BLaER1 treated with 17β-estradiol and CSF1 and Interleukin-3, amounts not matched to agents 10 nM and 100 nM (cell line): Measurements from ENCODE around the gene COL4A5.

ENCODE experiments used
- H3K27ac ChIP-seq, 11 experiments: shearing (Covaris generic); formaldehyde crosslinking; 2 replicates each; pipeline ENCODE4 v1.8.1; 2022
- H3K27me3 ChIP-seq, 11 experiments: shearing (Covaris generic); formaldehyde crosslinking; 2 replicates each; pipeline ENCODE4 v1.8.1; 2022
- H3K36me3 ChIP-seq, 11 experiments: shearing (Covaris generic); formaldehyde crosslinking; 2 replicates each; pipeline ENCODE4 v1.8.1; 2022
- H3K4me1 ChIP-seq, 10 experiments: shearing (Covaris generic); formaldehyde crosslinking; 2 replicates each; pipeline ENCODE4 v1.8.1; 2022
- H3K4me2 ChIP-seq, 11 experiments: shearing (Covaris generic); formaldehyde crosslinking; 2 replicates each; pipeline ENCODE4 v1.8.1; 2022
- H3K4me3 ChIP-seq, 10 experiments: shearing (Covaris generic); formaldehyde crosslinking; 2 replicates each; pipeline ENCODE4 v1.8.1; 2022
- H3K9ac ChIP-seq, 11 experiments: shearing (Covaris generic); formaldehyde crosslinking; 2 replicates each; pipeline ENCODE4 v1.8.1; 2022
- H3K9me3 ChIP-seq, 11 experiments: shearing (Covaris generic); formaldehyde crosslinking; replicated peaks in 1 of 11; 2 replicates each; pipeline ENCODE4 v1.8.1; 2022
- H4K20me1 ChIP-seq, 11 experiments: shearing (Covaris generic); formaldehyde crosslinking; 2 replicates each; pipeline ENCODE4 v1.8.1; 2022
- Cebpa-rat ChIP-seq, 11 experiments: shearing (Covaris generic); IDR thresholded peaks; 2 replicates each; pipeline ENCODE4 v1.8.1; 2022

Gene COL4A5

DNA sequence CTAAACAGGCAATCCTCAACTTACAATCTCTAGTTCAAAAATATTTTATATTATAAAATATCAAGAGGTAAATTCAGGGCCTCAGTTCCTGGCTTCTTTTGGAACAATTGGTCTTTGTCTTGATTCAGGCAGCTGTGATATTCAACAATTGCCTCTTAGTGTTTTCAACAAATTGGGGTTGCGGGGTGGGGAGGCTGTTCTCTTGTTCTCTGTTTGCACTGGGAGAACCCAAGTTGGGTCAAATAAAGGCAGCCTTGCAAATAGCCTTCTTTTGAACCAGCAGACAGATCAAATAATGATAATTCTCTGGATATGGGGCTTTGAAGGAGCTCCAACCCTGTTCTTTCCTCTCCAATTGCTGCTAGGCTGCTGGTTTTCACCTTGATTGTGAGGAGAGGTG lies 142.5 kb downstream of the COL4A5 start:
- no peak for TF ChIP-seq Cebpa-rat (IDR thresholded peaks at IDR 0.05)
- H3K4me3 ChIP-seq: no peak overlapping the region
- no peaks in the 10 kb centered on the region for H3K9me3 ChIP-seq
- no peak overlapping the region for H3K4me2 ChIP-seq
- H3K9ac ChIP-seq: no peak overlapping the region
- no peaks in the 10 kb centered on the region for H3K4me1 ChIP-seq
- no peaks in the 10 kb centered on the region for H3K36me3 ChIP-seq
- peaks cover 38 to 95% (median 61%) of the 10 kb centered on the region in 11 experiments for H3K27me3 ChIP-seq
- H4K20me1 ChIP-seq: no peaks in the 10 kb centered on the region; a peak in 1 of 22 replicates
- H3K27ac ChIP-seq: no peak overlapping the region

DNA sequence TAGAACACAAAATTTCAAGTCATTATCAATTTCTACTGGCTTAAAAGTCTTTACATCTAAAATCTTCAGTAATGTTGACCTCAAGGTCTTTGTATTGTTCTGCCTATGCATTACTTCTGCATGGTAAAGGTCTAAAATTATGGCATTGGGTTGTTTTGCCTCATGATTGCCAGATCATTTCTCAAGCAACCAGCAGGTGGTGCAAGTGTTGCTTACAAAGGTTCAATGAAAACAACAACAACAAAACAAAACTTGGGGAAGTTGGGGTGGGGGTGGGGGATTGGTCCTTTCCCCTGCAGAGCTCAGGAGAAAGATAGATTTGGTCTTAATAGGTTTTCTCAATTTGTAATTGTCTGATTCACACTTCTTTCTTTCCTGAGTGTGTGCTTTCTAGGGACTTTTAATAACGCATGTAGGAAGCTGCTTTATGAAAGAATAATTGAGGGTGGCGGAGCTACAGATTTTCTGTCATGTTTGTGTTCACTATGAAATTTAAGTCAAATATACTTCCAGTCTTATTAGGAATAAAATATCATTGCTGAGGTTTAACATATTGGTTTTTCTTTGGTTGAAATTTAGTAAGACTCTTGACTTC lies 145.1 kb downstream of the COL4A5 start:
- Histone ChIP-seq H3K9ac (no peak overlapping the region), H4K20me1 (no peaks in the 10 kb centered on the region; a peak in 1 of 22 replicates), H3K4me1 (no peaks in the 10 kb centered on the region), H3K4me2 (no peak overlapping the region), H3K4me3 (no peak overlapping the region), H3K36me3 (no peaks in the 10 kb centered on the region), H3K27ac (no peak overlapping the region), H3K9me3 (no peaks in the 10 kb centered on the region), H3K27me3 (peaks cover 53 to 96% (median 72%) of the 10 kb centered on the region in 11 experiments)
- no peak for TF ChIP-seq Cebpa-rat (IDR thresholded peaks at IDR 0.05)

DNA sequence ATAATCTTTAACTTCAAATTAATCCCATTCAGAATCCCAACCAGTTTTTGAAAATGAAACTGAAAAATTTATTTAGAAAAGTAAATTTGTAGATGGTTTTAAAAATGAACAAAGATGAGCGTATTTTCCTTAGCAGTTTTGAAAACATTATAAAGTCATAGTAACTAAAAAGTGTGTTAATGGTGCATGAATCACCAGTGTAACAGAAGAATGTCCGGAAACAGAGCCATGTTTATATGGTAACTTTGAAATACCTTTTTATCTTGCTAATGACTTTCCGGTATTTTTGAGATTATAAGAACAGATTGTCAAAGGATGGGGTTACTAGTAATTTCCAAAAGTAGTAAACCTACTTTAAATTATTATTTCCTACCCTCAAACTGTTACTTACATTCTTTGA lies 150.9 kb downstream of the COL4A5 start:
- H3K36me3 ChIP-seq: no peaks in the 10 kb centered on the region
- H3K4me3 ChIP-seq: no peak overlapping the region
- no peaks in the 10 kb centered on the region for H4K20me1 ChIP-seq
- no peak overlapping the region for H3K4me2 ChIP-seq
- H3K9me3 ChIP-seq: no peaks in the 10 kb centered on the region
- H3K9ac ChIP-seq: no peak overlapping the region
- H3K27me3 ChIP-seq: peaks cover 65 to 99% (median 87%) of the 10 kb centered on the region in 11 experiments; a peak in 21 of 22 replicates
- no peak for TF ChIP-seq Cebpa-rat (IDR thresholded peaks at IDR 0.05)
- H3K27ac ChIP-seq: no peak overlapping the region
- H3K4me1 ChIP-seq: no peaks in the 10 kb centered on the region

GRCh38 chrX:108601276-108601675 lies 161.6 kb downstream of the COL4A5 start:
- Histone ChIP-seq H3K27me3 (peaks cover 49 to 99% (median 91%) of the 10 kb centered on the region in 11 experiments), H3K27ac (no peak overlapping the region), H3K4me3 (no peak overlapping the region), H3K36me3 (no peaks in the 10 kb centered on the region), H3K9me3 (peaks cover 0 to 4% (median 0%) of the 10 kb centered on the region in 11 experiments; a peak in 3 of 22 replicates), H3K4me1 (no peaks in the 10 kb centered on the region), H4K20me1 (0 out of 22 replicates have a peak, but pooled peaks cover 0 to 3% (median 0%) of the 10 kb centered on the region in 11 experiments), H3K4me2 (no peak overlapping the region), H3K9ac (no peak overlapping the region)
- TF ChIP-seq Cebpa-rat (IDR thresholded peaks at IDR 0.05): no peak

GRCh38 chrX:108610141-108610540 lies 170.5 kb downstream of the COL4A5 start:
- Histone ChIP-seq H3K27ac (no peak overlapping the region), H3K9ac (no peak overlapping the region), H3K27me3 (peaks cover 53 to 100% (median 93%) of the 10 kb centered on the region in 11 experiments), H3K4me2 (no peak overlapping the region), H4K20me1 (0 out of 22 replicates have a peak, but pooled peaks cover 0 to 3% (median 0%) of the 10 kb centered on the region in 11 experiments), H3K36me3 (no peaks in the 10 kb centered on the region), H3K4me3 (no peak overlapping the region), H3K4me1 (no peaks in the 10 kb centered on the region), H3K9me3 (no peaks in the 10 kb centered on the region)
- TF ChIP-seq Cebpa-rat (IDR thresholded peaks at IDR 0.05): no peak

- Histone ChIP-seq H4K20me1 (peaks cover 0 to 3% (median 0%) of the 10 kb centered on the region in 11 experiments; a peak in 1 of 22 replicates), H3K4me1 (no peaks in the 10 kb centered on the region), H3K27ac (no peak overlapping the region), H3K27me3 (peaks cover 59 to 95% (median 89%) of the 10 kb centered on the region in 11 experiments), H3K36me3 (no peaks in the 10 kb centered on the region), H3K9ac (no peak overlapping the region), H3K9me3 (no peaks in the 10 kb centered on the region), H3K4me2 (no peak overlapping the region), H3K4me3 (no peak overlapping the region)
- no peak for TF ChIP-seq Cebpa-rat (IDR thresholded peaks at IDR 0.05)
Observed at GRCh38 chrX:108614616-108615015, 175.0 kb downstream of the COL4A5 start.

DNA sequence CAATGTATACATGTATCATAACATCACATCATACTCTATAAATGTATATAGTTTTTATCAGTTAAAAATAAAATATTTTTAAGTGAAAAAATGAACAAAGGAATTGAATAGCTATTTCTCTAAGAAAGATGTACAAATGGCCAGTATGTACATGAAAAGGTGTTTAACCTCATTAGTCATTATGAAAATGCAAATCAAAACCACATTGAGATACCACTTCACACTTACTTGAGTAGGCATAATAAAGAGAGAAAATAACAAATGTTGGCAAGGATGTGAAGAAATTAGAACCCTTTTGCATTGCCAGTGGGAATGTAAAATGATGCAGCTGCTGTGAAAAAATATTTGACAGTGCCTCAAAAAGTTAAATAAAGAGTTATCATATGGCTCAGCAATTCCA lies 201.2 kb downstream of the COL4A5 start:
- H3K36me3 ChIP-seq: no peaks in the 10 kb centered on the region
- H3K9ac ChIP-seq: no peak overlapping the region
- H3K4me2 ChIP-seq: no peak overlapping the region
- H3K9me3 ChIP-seq: peaks cover 7 to 42% (median 17%) of the 10 kb centered on the region in 11 experiments
- no peak overlapping the region for H3K27ac ChIP-seq
- peaks cover 0 to 64% (median 41%) of the 10 kb centered on the region in 11 experiments; a peak in 20 of 22 replicates for H3K27me3 ChIP-seq
- H4K20me1 ChIP-seq: no peaks in the 10 kb centered on the region; a peak in 1 of 22 replicates
- no peak for TF ChIP-seq Cebpa-rat (IDR thresholded peaks at IDR 0.05)
- H3K4me1 ChIP-seq: no peaks in the 10 kb centered on the region
- no peak overlapping the region for H3K4me3 ChIP-seq

GRCh38 chrX:108641589-108642272 lies 202.1 kb downstream of the COL4A5 start:
- TF ChIP-seq Cebpa-rat (IDR thresholded peaks at IDR 0.05): no peak
- H3K4me2 ChIP-seq: no peak overlapping the region
- peaks cover 7 to 42% (median 17%) of the 10 kb centered on the region in 11 experiments for H3K9me3 ChIP-seq
- no peak overlapping the region for H3K4me3 ChIP-seq
- no peaks in the 10 kb centered on the region for H3K4me1 ChIP-seq
- no peaks in the 10 kb centered on the region; a peak in 1 of 22 replicates for H4K20me1 ChIP-seq
- no peak overlapping the region for H3K9ac ChIP-seq
- peaks cover 0 to 59% (median 34%) of the 10 kb centered on the region in 11 experiments; a peak in 17 of 22 replicates for H3K27me3 ChIP-seq
- no peak overlapping the region for H3K27ac ChIP-seq
- no peaks in the 10 kb centered on the region for H3K36me3 ChIP-seq

DNA sequence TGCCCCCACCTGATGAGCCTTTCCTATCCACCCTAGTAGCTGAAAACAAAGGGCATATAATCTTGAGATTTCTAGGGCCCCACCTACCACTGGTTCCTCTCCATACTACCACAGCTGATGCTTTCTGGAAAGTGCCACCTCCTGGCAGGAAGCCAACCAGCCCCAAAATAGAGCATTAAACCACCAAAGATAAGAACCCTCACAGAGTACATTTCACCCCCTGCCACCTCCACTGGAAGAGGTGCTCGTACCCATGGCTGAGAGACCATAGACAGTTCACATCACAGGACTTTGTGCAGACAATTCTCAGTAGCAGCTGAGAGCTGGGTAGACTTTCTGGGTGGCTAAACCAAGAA lies 202.6 kb downstream of the COL4A5 start:
- Histone ChIP-seq H4K20me1 (no peaks in the 10 kb centered on the region; a peak in 1 of 22 replicates), H3K9ac (no peak overlapping the region), H3K9me3 (peaks cover 7 to 42% (median 17%) of the 10 kb centered on the region in 11 experiments), H3K4me1 (no peaks in the 10 kb centered on the region), H3K27ac (no peak overlapping the region), H3K27me3 (peaks cover 0 to 55% (median 31%) of the 10 kb centered on the region in 11 experiments; a peak in 17 of 22 replicates), H3K36me3 (no peaks in the 10 kb centered on the region), H3K4me3 (no peak overlapping the region), H3K4me2 (no peak overlapping the region)
- TF ChIP-seq Cebpa-rat (IDR thresholded peaks at IDR 0.05): no peak
